ENCODE data around the gene CEP112. TPM values are rescaled to one million over a fixed set of nuclear protein-coding genes. Genes with fewer than 3 reads are reported as not detected.

Gene CEP112
- total and polyA plus RNA-seq, 2 experiments from 2014 or later = 4.0 to 4.3 TPM

DNA sequence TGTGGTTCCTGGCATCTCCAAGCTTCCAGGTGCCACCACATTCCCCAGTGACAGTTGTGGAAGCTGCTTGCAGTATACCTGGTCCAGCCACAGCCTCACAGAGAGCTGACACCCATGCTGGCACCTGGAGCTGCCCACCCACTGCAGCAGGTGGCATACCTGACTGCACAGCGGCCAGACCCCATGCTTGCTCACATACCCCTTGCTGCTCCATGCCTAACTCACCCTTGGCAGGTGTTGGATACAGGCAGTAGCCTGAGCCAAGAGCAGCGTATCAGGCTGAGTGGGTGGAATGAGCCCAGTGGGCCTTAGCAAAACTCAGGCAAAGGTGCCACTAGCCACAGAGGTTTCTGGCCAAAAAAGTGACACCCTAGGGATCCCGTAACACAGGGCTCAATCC lies 232.3 kb downstream of the CEP112 start (continued):
- TF ChIP-seq, protein P1, sequence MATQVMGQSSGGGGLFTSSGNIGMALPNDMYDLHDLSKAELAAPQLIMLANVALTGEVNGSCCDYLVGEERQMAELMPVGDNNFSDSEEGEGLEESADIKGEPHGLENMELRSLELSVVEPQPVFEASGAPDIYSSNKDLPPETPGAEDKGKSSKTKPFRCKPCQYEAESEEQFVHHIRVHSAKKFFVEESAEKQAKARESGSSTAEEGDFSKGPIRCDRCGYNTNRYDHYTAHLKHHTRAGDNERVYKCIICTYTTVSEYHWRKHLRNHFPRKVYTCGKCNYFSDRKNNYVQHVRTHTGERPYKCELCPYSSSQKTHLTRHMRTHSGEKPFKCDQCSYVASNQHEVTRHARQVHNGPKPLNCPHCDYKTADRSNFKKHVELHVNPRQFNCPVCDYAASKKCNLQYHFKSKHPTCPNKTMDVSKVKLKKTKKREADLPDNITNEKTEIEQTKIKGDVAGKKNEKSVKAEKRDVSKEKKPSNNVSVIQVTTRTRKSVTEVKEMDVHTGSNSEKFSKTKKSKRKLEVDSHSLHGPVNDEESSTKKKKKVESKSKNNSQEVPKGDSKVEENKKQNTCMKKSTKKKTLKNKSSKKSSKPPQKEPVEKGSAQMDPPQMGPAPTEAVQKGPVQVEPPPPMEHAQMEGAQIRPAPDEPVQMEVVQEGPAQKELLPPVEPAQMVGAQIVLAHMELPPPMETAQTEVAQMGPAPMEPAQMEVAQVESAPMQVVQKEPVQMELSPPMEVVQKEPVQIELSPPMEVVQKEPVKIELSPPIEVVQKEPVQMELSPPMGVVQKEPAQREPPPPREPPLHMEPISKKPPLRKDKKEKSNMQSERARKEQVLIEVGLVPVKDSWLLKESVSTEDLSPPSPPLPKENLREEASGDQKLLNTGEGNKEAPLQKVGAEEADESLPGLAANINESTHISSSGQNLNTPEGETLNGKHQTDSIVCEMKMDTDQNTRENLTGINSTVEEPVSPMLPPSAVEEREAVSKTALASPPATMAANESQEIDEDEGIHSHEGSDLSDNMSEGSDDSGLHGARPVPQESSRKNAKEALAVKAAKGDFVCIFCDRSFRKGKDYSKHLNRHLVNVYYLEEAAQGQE (IDR thresholded peaks at IDR 0.05; ENCODE audit: unreplicated experiment) = no peak
- TF ChIP-seq ZNF114 (CRISPR knock-in tag; IDR thresholded peaks at IDR 0.05) (no peak), EZH2 (IDR thresholded peaks at IDR 0.05; ENCODE audit: low read depth, unreplicated experiment) (no peak), STAT1 (IDR thresholded peaks at IDR 0.05; ENCODE audit: unreplicated experiment) (no peak), ZNF331 (CRISPR knock-in tag; IDR thresholded peaks at IDR 0.05; ENCODE audit: low read depth) (no peak), JUNB (IDR thresholded peaks at IDR 0.05; ENCODE audit: unreplicated experiment) (no peak), POLR2AphosphoS5 (IDR thresholded peaks at IDR 0.05; ENCODE audit: low read depth) (no peak), NANOG (IDR thresholded peaks at IDR 0.05; ENCODE audit: borderline replicate concordance) (no peak)
- TF ChIP-seq, protein P2, sequence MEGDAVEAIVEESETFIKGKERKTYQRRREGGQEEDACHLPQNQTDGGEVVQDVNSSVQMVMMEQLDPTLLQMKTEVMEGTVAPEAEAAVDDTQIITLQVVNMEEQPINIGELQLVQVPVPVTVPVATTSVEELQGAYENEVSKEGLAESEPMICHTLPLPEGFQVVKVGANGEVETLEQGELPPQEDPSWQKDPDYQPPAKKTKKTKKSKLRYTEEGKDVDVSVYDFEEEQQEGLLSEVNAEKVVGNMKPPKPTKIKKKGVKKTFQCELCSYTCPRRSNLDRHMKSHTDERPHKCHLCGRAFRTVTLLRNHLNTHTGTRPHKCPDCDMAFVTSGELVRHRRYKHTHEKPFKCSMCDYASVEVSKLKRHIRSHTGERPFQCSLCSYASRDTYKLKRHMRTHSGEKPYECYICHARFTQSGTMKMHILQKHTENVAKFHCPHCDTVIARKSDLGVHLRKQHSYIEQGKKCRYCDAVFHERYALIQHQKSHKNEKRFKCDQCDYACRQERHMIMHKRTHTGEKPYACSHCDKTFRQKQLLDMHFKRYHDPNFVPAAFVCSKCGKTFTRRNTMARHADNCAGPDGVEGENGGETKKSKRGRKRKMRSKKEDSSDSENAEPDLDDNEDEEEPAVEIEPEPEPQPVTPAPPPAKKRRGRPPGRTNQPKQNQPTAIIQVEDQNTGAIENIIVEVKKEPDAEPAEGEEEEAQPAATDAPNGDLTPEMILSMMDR (conservative IDR thresholded peaks at IDR 0.05; ENCODE audit: low read depth in 2 of 2) = no peak
- TF ChIP-seq, protein P3, sequence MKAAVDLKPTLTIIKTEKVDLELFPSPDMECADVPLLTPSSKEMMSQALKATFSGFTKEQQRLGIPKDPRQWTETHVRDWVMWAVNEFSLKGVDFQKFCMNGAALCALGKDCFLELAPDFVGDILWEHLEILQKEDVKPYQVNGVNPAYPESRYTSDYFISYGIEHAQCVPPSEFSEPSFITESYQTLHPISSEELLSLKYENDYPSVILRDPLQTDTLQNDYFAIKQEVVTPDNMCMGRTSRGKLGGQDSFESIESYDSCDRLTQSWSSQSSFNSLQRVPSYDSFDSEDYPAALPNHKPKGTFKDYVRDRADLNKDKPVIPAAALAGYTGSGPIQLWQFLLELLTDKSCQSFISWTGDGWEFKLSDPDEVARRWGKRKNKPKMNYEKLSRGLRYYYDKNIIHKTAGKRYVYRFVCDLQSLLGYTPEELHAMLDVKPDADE (IDR thresholded peaks at IDR 0.05) = no peak

DNA sequence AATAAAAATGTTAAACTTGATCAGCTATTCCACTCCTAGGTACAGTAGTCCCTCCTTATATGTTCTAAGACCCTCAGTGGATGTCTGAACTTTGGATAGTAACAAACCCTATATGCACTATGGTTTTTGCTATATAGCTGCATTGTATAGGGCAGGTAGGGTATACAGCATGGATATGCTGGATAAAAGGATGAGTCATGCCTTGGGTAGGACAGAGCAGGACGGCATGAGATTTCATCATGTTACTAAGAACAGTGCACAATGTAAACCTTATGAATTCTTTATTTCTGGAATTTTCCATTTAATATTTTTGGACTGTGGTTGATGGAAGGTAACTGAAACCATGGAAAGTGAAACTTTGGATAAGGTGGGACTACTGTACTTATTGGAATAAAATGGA lies 235.1 kb downstream of the CEP112 start:
- Histone ChIP-seq H4K20me1 (replicated peaks; ENCODE audit: insufficient read depth) (no peaks in the 10 kb centered on the region), H3K27ac (ENCODE audit: low read depth) (no peak overlapping the region), H3F3A (replicated peaks; ENCODE audit: low read depth) (no peaks in the 10 kb centered on the region), H3K79me2 (replicated peaks; ENCODE audit: insufficient read depth) (no peaks in the 10 kb centered on the region), H2AFZ (no peak overlapping the region), H3K4me3 (no peak overlapping the region), H3K4me1 (ENCODE audit: insufficient read depth) (no peaks in the 10 kb centered on the region), H3K9me2 (ENCODE audit: insufficient read depth) (no peaks in the 10 kb centered on the region; the same call in 1 of the 2 replicates), H3K4me2 (no peak overlapping the region), H3K27me3 (ENCODE audit: insufficient read depth) (no peaks in the 10 kb centered on the region), H3K36me3 (ENCODE audit: insufficient read depth) (no peaks in the 10 kb centered on the region)
- DNase-seq (ENCODE audit: low spot score) (no peak), ATAC-seq (no peak)
- peaks cover 6% of the 10 kb centered on the region; the same call in 2 of the 3 replicates for H3K4me1 Mint-ChIP-seq
- H3K4me3 Mint-ChIP-seq = no peak overlapping the region
- H3K36me3 Mint-ChIP-seq (ENCODE audit: low read depth) = peaks cover 2% of the 10 kb centered on the region; the same call in 1 of the 3 replicates
- no peak overlapping the region for H3K27ac Mint-ChIP-seq
- peaks cover 13% of the 10 kb centered on the region for H3K9me3 Mint-ChIP-seq
- no peaks in the 10 kb centered on the region for H3K27me3 Mint-ChIP-seq (ENCODE audit: insufficient read depth, low read depth, poor library complexity)
- no peak for TF ChIP-seq STAT1 (IDR thresholded peaks at IDR 0.05; ENCODE audit: unreplicated experiment)
- no peak for TF ChIP-seq NANOG (IDR thresholded peaks at IDR 0.05; ENCODE audit: borderline replicate concordance)
- TF ChIP-seq POLR2AphosphoS5 (IDR thresholded peaks at IDR 0.05; ENCODE audit: low read depth) = no peak
- TF ChIP-seq, protein P3 (IDR thresholded peaks at IDR 0.05) = no peak
- no peak for TF ChIP-seq JUNB (IDR thresholded peaks at IDR 0.05; ENCODE audit: unreplicated experiment)
- TF ChIP-seq, protein P1 (IDR thresholded peaks at IDR 0.05; ENCODE audit: unreplicated experiment) = no peak
- TF ChIP-seq ZNF114 (CRISPR knock-in tag; IDR thresholded peaks at IDR 0.05) = no peak
- TF ChIP-seq CREB1 (CRISPR knock-in tag; IDR thresholded peaks at IDR 0.05; ENCODE audit: low read depth) = no peak
- TF ChIP-seq EZH2 (IDR thresholded peaks at IDR 0.05; ENCODE audit: low read depth, unreplicated experiment) = no peak
